Panc1 (cell line): ENCODE measurements around the gene TST.

ENCODE experiments used
- POLR2AphosphoS5 ChIP-seq: IDR thresholded peaks from 2 replicates; pipeline ENCODE4 v1.6.1; 2012; ENCODE audit warnings: mild to moderate bottlenecking, low read depth, low read length, moderate library complexity
- SIN3A ChIP-seq: IDR thresholded peaks from 2 replicates; pipeline ENCODE4 v1.6.1; 2012; ENCODE audit warnings: low read depth, mild to moderate bottlenecking, low read length, moderate library complexity, borderline replicate concordance; ENCODE audit not compliant: insufficient read depth
- TCF7L2 ChIP-seq: IDR thresholded peaks from 2 replicates; pipeline ENCODE4 v1.6.1; 2011; ENCODE audit warnings: mild to moderate bottlenecking, low read depth, low read length, inconsistent platforms
- TF ChIP-seq, protein P1 (sequence below): fragments of 450-650 bp; IDR thresholded peaks from 2 replicates; pipeline ENCODE4 v1.5.1; 2017; ENCODE audit warnings: mild to moderate bottlenecking
- TF ChIP-seq, protein P2 (sequence below), 2 experiments: IDR thresholded peaks; 2 replicates each; pipeline ENCODE4 v1.6.1; 2011 to 2012; ENCODE audit warnings: low read depth in 2 of 2, control low read depth in 1 of 2, low read length in 1 of 2, mild to moderate bottlenecking in 1 of 2, moderate library complexity in 1 of 2; ENCODE audit not compliant: insufficient read depth in 1 of 2

DNA sequence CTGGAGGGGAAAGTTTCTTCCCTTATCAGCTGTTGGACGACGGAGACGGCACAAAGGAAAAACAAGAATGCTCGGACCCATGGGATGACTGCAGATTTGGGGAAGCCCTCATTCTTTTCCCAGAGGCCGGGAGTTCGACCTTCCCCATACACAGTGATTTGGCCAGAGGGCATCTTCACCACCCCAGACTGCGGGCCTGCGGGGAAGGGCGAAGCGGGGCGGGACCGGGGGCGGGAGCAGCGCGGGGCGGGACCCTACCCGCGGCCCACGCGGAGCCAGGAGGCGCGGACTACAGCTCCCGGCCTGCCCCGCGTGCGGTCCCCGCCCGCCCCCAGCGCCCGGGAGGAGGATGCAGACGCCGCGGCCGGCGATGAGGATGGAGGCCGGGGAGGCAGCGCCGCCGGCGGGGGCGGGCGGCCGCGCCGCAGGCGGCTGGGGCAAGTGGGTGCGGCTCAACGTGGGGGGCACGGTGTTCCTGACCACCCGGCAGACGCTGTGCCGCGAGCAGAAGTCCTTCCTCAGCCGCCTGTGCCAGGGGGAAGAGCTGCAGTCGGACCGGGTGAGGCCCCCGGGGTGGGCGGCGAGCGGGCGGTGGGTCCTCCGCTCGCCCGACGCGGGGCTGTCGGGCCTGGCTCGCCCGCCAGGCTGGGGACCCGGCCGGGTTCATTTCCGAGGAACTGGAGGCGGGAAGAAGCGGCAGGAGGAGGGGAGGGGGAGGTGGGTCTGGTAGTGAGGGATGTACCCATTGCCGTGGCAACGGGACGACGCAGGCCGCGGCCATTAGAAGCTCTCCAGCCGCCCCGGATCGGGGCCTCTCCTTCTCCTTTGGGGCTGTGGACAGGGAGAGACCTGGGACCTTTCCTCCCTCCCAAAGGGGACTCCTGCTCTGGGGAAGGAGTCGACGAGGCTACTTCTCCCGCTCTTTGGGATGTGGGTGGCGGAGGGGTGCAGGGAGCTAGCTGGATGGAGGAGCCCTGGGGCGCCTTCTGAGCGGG lies 32.4 kb upstream of the TST start, which contains the start of gene KCTD17:
- TF ChIP-seq, protein P1, sequence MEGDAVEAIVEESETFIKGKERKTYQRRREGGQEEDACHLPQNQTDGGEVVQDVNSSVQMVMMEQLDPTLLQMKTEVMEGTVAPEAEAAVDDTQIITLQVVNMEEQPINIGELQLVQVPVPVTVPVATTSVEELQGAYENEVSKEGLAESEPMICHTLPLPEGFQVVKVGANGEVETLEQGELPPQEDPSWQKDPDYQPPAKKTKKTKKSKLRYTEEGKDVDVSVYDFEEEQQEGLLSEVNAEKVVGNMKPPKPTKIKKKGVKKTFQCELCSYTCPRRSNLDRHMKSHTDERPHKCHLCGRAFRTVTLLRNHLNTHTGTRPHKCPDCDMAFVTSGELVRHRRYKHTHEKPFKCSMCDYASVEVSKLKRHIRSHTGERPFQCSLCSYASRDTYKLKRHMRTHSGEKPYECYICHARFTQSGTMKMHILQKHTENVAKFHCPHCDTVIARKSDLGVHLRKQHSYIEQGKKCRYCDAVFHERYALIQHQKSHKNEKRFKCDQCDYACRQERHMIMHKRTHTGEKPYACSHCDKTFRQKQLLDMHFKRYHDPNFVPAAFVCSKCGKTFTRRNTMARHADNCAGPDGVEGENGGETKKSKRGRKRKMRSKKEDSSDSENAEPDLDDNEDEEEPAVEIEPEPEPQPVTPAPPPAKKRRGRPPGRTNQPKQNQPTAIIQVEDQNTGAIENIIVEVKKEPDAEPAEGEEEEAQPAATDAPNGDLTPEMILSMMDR, result no peak
- TF ChIP-seq, protein P2, sequence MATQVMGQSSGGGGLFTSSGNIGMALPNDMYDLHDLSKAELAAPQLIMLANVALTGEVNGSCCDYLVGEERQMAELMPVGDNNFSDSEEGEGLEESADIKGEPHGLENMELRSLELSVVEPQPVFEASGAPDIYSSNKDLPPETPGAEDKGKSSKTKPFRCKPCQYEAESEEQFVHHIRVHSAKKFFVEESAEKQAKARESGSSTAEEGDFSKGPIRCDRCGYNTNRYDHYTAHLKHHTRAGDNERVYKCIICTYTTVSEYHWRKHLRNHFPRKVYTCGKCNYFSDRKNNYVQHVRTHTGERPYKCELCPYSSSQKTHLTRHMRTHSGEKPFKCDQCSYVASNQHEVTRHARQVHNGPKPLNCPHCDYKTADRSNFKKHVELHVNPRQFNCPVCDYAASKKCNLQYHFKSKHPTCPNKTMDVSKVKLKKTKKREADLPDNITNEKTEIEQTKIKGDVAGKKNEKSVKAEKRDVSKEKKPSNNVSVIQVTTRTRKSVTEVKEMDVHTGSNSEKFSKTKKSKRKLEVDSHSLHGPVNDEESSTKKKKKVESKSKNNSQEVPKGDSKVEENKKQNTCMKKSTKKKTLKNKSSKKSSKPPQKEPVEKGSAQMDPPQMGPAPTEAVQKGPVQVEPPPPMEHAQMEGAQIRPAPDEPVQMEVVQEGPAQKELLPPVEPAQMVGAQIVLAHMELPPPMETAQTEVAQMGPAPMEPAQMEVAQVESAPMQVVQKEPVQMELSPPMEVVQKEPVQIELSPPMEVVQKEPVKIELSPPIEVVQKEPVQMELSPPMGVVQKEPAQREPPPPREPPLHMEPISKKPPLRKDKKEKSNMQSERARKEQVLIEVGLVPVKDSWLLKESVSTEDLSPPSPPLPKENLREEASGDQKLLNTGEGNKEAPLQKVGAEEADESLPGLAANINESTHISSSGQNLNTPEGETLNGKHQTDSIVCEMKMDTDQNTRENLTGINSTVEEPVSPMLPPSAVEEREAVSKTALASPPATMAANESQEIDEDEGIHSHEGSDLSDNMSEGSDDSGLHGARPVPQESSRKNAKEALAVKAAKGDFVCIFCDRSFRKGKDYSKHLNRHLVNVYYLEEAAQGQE (IDR thresholded peaks at IDR 0.05; ENCODE audit: insufficient read depth in 1 of 2, low read depth in 2 of 2, low read length in 1 of 2), result no peak
- no peak for TF ChIP-seq POLR2AphosphoS5
- TF ChIP-seq SIN3A, result no peak
- TF ChIP-seq TCF7L2, result no peak
